Muscle layer of duodenum (tissue), 2 donors: ENCODE measurements around the gene ESCO1.

Experiments used
- H3K27ac ChIP-seq: one replicate; pipeline ENCODE4 v1.7.0; 2013; ENCODE audit warnings: mild to moderate bottlenecking, low read length
- H3K27me3 ChIP-seq: one replicate; pipeline ENCODE4 v1.7.0; 2013; ENCODE audit warnings: low read depth, mild to moderate bottlenecking, control low read depth, low read length
- H3K36me3 ChIP-seq, 2 donors: one replicate each; pipeline ENCODE4 v1.7.0; 2013; ENCODE audit warnings: low read length in 2 of 2, control low read depth in 1 of 2, mild to moderate bottlenecking in 1 of 2; ENCODE audit not compliant: insufficient read depth in 2 of 2, control insufficient read depth in 1 of 2
- H3K4me1 ChIP-seq, 2 donors: one replicate each; pipeline ENCODE4 v1.7.0; 2013; ENCODE audit warnings: low read length in 2 of 2, mild to moderate bottlenecking in 2 of 2, control low read depth in 1 of 2, moderate library complexity in 1 of 2; ENCODE audit not compliant: insufficient read depth in 2 of 2, control insufficient read depth in 1 of 2
- H3K4me3 ChIP-seq, 2 donors: one replicate each; pipeline ENCODE4 v1.7.0; 2013; ENCODE audit warnings: low read length in 2 of 2, low read depth in 1 of 2, mild to moderate bottlenecking in 1 of 2
- H3K9me3 ChIP-seq, 2 donors: one replicate each; pipeline ENCODE4 v1.7.0; 2013; ENCODE audit warnings: low read length in 2 of 2, control low read depth in 1 of 2, mild to moderate bottlenecking in 1 of 2; ENCODE audit not compliant: control insufficient read depth in 1 of 2
- donor health status: healthy.

The ESCO1 gene

DNA sequence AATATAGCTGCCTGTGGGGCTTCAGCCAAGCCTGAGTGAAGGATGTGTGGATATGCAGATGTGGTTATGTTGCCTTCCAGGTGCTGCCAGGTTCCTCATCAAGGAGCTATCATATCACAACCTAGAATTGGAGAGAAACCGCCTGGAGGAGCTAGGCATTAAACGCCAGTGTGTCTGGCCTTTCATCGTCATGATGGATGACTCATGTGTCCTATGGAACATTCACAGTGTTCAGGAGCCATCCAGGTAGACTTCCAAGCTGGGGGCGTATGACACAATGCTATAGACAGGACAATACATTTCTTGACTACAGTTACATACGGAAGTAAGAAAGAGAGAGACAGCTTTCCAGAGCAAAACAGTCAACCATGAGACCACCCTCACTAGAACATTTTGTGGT is 86.8 kb downstream of the ESCO1 start:
- Histone ChIP-seq H3K4me3 (no peak overlapping the region), H3K4me1 (no peaks in the 10 kb centered on the region), H3K9me3 (no peaks in the 10 kb centered on the region), H3K36me3 (peaks cover 8 to 18% of the 10 kb centered on the region in 2 donors), H3K27ac (no peak overlapping the region), H3K27me3 (no peaks in the 10 kb centered on the region)

DNA sequence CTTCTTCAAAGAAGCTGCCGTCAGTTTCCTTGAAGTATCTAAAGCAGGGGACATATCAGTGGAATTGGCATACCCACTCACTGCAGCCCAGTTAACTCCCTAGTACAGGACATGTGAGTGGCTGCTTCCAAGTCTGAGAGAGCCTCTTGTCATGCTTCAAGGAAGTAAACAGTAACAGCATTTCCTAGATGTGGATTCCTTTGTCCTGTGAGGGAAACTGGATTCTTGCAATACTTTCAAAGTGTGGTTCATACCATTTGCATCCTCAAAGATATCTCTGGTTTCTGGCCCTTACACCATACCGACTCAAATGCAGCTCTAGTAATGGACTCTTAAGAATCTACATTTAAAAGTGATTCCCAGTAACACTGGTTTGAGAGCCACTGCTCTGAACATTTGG is 87.2 kb downstream of the ESCO1 start:
- Histone ChIP-seq H3K4me1 (no peaks in the 10 kb centered on the region), H3K4me3 (no peak overlapping the region), H3K9me3 (no peaks in the 10 kb centered on the region), H3K27ac (no peak overlapping the region), H3K27me3 (no peaks in the 10 kb centered on the region), H3K36me3 (peaks cover 8 to 18% of the 10 kb centered on the region in 2 donors)

DNA sequence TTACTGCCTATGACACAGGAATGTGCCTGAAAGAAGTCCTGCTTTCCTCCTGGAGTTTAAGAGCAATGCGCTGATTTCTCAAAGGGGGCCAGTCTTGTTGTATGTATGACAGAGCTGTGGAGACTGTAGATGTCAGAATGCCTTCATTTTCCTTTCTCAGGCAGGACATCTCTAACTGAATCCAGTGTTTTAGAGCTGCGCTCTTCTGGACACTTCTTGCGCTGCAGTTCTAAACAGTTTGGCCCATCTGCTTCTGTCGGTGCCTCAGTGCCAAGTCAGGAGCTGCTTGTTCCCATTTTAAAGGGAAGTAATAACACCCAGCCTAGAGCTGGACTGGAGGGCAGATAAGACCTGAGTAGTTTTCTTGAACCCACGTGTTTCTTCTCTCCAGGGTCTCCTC is 91.4 kb downstream of the ESCO1 start:
- no peaks in the 10 kb centered on the region for H3K9me3 ChIP-seq
- H3K27me3 ChIP-seq: no peaks in the 10 kb centered on the region
- H3K4me1 ChIP-seq: no peaks in the 10 kb centered on the region
- no peak overlapping the region for H3K27ac ChIP-seq
- H3K36me3 ChIP-seq: peaks cover 3 to 12% of the 10 kb centered on the region in 2 donors
- H3K4me3 ChIP-seq: no peak overlapping the region

DNA sequence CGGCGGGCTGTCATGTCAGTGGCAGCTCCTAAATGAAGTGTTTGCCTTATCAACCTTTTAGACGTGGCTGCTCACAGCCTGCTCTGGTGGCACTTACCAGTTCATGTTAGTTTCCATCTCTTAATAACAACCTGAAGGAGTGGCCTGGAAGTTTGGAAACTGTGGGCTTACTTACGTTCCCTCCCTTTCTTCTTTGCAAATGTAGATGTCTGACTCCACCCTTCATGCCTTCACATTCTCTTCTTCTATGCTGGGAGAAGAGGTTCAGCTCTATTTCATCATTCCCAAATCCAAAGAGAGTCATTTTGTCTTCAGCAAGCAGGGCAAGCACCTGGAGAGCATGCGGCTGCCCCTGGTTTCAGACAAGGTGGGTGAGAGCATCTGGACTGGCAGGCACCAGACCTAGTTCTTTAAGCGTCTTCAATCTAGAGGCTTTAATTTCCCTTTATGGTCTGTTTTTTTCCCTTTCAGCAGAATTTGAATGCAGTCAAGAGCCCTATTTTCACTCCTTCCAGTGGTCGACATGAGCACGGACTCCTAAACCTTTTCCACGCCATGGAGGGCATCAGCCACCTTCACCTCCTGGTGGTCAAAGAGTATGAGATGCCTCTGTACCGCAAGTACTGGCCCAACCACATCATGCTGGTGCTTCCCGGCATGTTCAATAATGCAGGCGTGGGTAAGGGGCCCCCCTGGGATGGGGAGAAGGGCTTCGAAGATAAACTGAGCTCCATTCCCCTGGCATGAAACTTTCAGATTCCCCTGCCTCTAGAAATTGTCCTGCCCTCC is 92.4 kb downstream of the ESCO1 start:
- Histone ChIP-seq H3K4me3 (no peak overlapping the region), H3K9me3 (no peaks in the 10 kb centered on the region)

GRCh38 chr18:21502661-21503060 is 97.8 kb downstream of the ESCO1 start:
- Histone ChIP-seq H3K36me3 (no peaks in the 10 kb centered on the region), H3K27ac (no peak overlapping the region), H3K4me3 (no peak overlapping the region), H3K27me3 (no peaks in the 10 kb centered on the region), H3K9me3 (no peaks in the 10 kb centered on the region), H3K4me1 (no peaks in the 10 kb centered on the region)

More for the DNA sequence above, 92.4 kb downstream of the ESCO1 start:
- Histone ChIP-seq H3K27me3 (no peaks in the 10 kb centered on the region), H3K4me1 (no peaks in the 10 kb centered on the region), H3K27ac (no peak overlapping the region), H3K36me3 (peaks cover 0 to 2% of the 10 kb centered on the region in 2 donors)

DNA sequence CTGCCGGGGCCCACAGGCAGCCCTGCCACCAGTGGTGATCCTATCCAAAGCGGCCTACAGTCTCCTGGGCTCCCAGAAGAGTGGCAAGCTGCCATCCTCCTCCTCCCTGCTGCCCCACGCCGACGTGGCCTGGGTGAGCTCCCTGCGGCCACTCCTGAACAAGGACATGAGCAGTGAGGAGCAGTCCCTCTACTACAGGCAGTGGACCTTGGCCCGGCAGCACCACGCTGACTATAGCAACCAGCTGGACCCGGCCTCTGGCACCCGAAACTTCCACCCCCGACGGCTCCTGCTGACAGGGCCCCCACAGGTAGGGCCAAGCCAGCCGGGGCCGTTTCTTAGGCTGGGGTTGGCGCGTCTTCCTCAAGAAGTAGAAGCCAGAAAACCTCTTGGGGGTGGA is 100.5 kb downstream of the ESCO1 start:
- Histone ChIP-seq H3K36me3 (no peaks in the 10 kb centered on the region), H3K9me3 (no peaks in the 10 kb centered on the region), H3K4me3 (no peak overlapping the region), H3K27ac (no peak overlapping the region), H3K4me1 (no peaks in the 10 kb centered on the region), H3K27me3 (no peaks in the 10 kb centered on the region)

DNA sequence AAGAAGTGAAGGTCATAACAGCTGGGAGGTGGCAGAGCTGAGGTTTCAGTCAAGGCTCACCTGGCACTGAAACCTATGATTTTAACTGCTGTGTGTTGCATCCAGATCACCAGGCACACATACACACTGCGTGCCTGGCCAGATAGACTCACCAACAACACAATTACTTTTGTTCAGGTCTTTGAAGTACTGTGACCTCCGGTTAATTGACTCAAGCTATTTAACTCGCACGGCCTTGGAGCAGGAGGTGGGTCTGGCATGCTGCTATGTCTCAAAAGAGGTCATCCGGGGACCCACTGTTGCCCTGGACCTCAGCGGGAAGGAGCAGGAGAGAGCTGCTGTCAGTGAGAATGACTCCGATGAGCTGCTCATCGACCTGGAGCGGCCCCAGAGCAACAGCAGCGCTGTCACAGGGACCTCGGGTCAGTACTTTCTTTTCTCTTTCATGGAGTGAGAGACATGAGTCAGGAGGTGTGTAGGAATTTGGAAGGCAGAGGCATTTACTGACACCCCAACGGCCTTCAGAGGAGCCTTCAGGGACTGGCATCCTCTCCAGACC is 104.1 kb downstream of the ESCO1 start:
- no peak overlapping the region for H3K4me3 ChIP-seq
- no peaks in the 10 kb centered on the region for H3K36me3 ChIP-seq
- no peaks in the 10 kb centered on the region for H3K9me3 ChIP-seq
- H3K27me3 ChIP-seq: no peaks in the 10 kb centered on the region
- no peaks in the 10 kb centered on the region for H3K4me1 ChIP-seq
- no peak overlapping the region for H3K27ac ChIP-seq

- no peaks in the 10 kb centered on the region for H3K4me1 ChIP-seq
- H3K9me3 ChIP-seq: no peaks in the 10 kb centered on the region
- H3K36me3 ChIP-seq: no peaks in the 10 kb centered on the region
- H3K27me3 ChIP-seq: no peaks in the 10 kb centered on the region
- H3K27ac ChIP-seq: no peak overlapping the region
- H3K4me3 ChIP-seq: no peak overlapping the region
Observed at GRCh38 chr18:21490748-21491147, 109.8 kb downstream of the ESCO1 start.

DNA sequence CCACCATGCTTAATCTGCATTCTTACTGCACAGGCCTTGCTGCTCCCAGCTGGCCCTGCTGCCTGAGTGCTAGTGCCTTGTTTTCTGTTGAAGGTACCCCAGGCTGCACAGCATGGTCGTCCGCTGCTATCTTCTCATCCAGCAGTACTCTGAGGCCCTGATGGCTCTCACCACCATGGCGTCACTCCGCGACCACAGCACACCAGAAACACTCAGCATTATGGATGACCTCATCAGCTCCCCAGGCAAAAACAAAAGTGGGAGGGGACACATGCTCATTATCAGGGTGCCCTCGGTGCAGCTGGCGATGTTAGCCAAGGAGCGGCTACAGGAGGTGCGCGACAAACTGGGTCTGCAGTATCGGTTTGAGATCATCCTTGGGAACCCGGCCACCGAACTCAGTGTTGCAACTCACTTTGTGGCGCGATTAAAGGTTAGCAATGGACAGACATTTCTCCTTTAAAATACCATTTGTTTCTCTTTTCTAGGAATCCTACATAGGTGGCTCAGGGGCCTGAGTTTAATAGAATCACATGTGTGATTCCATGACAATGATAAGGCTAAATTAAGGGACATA is 110.5 kb downstream of the ESCO1 start:
- no peaks in the 10 kb centered on the region for H3K27me3 ChIP-seq
- H3K27ac ChIP-seq: no peak overlapping the region

DNA sequence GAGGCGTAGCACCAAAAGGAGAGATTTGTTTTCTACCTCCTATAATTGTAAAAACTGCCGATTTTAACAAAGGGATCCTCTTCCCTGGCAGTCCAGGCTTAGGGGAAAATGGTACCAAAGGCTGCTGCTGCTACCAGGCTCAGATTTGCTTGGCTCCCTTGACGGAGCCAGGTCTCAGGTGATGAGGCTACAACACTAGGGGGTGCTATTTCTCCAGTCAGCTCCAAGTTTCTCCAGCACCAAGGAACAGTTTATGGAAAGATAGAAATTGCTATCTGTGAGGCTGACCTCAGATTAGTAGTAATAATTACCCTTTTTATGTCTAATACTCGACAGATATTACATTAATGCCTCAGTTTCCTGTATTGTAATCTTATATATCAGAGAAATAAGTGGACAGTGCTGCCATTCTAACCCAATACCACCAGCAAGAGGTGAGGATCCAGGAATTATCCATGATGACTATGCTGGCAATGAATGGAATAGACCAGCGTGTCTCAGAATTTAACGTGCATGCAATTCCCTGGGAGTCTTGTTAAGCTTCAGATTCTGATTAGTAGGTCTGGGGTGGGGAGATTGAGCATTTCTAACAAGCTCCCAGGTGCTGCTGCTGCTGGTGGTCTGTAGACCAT is 111.3 kb downstream of the ESCO1 start:
- no peaks in the 10 kb centered on the region for H3K9me3 ChIP-seq
- H3K27me3 ChIP-seq: no peaks in the 10 kb centered on the region
- no peaks in the 10 kb centered on the region for H3K4me1 ChIP-seq
- H3K27ac ChIP-seq: no peak overlapping the region
- no peak overlapping the region for H3K4me3 ChIP-seq
- H3K36me3 ChIP-seq: no peaks in the 10 kb centered on the region

More for the DNA sequence above, 110.5 kb downstream of the ESCO1 start:
- H3K4me1 ChIP-seq: no peaks in the 10 kb centered on the region
- H3K36me3 ChIP-seq: no peaks in the 10 kb centered on the region
- no peaks in the 10 kb centered on the region for H3K9me3 ChIP-seq
- H3K4me3 ChIP-seq: no peak overlapping the region

GRCh38 chr18:21486905-21487437 is 113.5 kb downstream of the ESCO1 start:
- Histone ChIP-seq H3K27me3 (no peaks in the 10 kb centered on the region), H3K36me3 (no peaks in the 10 kb centered on the region), H3K9me3 (no peaks in the 10 kb centered on the region), H3K4me3 (no peak overlapping the region), H3K27ac (no peak overlapping the region), H3K4me1 (no peaks in the 10 kb centered on the region)
